HG03378 (cell line): ENCODE results near the gene MKRN2.

Experiments used
- ATAC-seq: cut with Tn5 transposase; IDR thresholded peaks from one replicate; pipeline ENCODE4 v1.9.1; 2021; ENCODE audit warnings: mild to moderate bottlenecking, moderate library complexity; ENCODE audit not compliant: unreplicated experiment

MKRN2 gene

DNA sequence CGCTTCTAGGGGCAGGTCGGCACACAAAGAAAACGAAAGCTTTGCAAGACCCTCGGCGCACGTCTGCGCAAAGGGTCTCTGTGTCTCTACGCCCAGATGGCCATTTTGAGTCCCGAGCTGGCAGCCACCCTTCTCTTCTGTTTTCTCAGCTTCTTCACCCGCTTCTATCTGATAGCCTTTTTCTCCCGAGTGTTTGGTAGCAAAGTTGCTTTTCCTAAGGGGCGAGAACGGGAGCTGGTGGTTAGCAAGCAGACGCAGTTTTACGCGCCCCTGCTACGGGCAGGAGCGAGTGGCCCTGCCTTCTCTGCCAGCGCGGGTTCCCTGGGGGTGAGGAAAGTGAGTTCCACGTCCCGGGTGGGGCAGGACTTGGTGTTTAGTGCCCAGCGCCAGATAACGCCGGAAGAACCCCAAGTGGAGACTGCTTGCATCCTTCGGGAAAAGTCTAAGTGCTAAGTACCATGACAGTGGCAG, 2.9 kb upstream of the MKRN2 start:
- no peak for ATAC-seq

DNA sequence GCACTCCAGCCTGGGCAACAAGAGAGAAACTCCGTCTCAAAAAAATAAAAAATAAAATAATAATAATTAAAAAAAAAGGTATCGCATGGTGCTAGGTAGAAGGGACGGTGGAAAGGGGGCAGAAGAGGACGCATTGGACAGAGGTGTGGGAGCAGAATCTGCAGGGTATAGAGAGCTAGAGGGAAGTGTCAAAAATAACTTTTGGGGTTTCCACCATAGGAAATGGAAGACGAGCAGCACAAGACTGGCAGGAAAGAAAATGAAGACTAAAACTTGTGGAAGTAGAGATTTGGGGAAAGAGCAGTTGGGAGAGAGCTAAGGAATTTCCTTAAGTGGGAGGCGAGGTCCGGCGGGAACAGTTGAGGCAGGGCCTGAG, 585 bp upstream of the MKRN2 start:
- ATAC-seq = no peak

DNA sequence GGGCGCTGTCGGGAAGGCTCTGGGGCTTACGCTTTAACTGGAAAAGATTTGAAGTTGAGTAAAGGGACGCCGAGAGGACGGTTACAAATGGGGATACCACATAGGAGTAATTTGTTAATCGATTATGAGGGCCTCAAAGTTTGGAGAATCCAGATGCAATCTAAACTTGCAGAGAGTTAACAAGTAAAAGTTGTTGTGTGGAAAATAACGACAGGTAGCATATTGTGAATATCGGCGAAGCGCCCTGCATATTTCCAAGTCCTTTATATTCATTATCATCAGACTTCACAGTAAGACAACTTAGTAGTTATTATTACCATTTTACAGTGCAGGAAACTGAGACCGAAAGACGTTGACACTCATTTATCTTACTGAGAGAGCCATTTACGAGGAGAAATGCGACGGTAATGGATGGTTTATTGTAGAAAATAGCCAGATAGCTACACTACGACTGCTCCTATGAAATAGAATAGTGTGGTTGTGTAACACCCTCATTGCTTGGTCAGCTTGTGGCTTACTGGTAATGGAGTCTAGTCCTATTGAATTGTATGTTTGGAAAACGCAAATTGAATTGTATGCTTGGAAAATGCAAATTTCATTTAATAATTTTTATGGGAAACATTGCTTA, 700 bp downstream of the MKRN2 start:
- ATAC-seq = no peak

DNA sequence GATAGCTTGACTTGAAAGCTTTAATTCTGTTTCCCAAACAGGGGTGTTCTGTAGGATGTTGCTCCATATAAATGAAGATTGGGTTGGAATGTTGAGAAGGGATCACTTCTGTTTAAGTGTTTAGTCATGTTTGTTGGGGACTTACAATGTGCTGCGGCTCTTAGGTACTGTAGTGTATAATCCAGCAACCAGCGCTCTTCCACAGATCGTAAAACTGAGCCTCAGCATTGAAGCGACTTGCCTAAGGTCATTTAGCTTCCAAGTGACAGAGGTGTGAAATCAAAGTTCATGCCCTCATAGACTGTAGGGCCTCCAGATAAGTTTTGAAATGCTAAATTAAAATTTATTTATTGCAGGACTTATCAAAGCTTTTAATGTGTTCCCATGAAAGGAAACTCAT, 1.8 kb downstream of the MKRN2 start:
- no peak for ATAC-seq

DNA sequence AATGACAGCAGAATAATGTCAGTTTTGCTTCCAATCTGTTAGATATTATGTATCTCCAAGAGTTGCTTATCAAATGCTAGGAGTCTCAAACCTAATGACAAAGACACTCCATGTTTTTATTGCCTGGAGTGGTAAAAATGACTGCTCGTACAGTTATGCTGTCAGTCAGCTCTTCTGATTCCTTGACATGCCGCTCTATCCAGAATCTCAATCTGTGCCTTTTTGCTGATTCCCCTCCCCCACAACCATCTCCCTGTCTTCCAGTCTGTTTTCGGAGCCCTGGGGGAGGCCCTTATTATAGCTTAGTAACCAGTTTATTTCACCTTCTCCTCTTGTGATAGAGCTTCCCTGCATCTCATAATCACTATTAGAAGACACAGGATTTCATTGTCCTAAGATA, 2.6 kb downstream of the MKRN2 start:
- no peak for ATAC-seq

DNA sequence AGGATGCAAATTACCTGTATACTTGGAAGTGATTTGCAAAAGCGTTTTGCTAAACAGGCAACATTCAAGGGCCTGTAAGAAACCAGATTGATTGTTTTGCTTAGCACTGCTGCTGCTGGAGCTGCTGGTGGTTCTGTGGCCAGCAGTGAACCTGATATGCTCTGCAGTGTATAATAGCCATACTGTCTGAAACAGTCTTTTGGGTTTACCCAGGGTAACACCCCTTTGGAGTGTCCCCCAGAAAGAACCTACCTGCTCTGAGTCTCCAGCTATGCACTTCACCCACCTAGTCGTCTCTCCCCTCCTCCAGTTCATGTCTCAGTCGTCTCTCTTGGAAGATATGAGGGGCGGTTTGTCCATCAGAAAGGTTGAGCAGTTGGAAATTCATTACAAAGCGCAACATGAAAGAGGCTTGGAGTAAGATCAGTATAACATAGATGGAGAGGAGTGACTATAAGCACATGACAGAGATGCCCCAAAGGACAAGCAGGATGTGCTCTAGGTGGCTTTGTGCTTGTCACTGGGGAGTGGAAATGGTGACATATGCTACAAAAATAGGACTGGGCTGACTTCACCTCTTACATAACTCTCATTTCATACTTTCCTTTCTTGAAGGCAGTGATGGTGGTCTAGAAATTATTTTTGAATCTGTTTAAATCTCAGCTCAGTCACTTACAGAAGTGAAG, 3.8 kb downstream of the MKRN2 start:
- ATAC-seq = peak; percentile 68

DNA sequence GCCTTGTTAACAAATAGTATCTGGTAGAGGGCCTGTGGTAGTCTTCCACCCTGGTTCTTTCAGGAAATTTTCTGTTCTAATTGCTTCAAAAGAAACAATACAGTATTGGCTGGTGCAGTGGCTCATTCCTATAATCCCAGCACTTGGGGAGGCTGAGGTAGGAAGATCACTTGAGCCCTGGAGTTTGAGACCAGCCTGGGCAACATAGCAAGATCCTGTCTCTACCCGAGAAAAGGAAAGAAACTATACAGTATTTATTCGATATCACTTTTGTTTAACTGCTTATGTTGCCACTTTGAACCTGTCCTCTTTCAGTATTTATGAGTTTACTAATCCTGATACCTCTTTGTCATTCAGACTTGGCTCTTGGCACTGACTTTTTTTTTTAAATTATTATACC, 4.5 kb downstream of the MKRN2 start:
- no peak for ATAC-seq

DNA sequence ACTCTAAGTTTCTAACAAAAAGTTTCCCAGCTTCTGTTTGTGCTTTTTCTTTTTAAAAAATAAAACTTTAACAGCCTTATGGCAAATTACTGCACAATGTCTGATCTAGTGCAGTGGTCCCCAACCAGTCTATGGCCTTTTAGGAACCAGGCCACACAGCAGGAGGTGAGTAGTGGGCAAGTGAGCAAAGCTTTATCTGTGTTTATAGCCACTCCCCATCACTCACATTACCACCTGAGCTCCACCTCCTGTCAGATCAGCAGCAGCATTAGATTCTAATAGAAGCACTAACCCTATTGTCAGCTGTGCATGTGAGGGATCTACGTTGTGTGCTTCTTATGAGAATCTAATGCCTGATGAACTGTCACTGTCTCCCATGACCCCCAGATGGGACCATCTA, 5.6 kb downstream of the MKRN2 start:
- no peak for ATAC-seq

DNA sequence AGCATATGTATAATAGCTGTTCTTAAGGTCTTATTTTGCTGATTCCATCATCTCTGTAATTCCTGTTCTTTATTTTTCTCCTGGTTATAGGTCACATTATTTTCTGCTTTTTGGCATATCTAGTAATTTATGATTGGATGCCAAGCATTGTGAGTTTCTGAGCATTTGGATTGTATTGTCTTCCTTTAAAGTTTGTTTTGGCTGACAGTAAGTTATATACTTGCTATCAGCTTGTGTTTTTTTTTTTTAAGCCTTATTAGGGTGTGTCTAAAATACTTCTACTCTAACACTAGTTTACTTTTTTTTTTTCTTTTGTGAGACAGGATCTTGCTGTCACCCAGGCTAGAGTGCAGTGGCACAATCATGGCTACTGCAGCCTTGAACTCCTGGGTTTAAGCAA, 10.1 kb downstream of the MKRN2 start:
- ATAC-seq = no peak

DNA sequence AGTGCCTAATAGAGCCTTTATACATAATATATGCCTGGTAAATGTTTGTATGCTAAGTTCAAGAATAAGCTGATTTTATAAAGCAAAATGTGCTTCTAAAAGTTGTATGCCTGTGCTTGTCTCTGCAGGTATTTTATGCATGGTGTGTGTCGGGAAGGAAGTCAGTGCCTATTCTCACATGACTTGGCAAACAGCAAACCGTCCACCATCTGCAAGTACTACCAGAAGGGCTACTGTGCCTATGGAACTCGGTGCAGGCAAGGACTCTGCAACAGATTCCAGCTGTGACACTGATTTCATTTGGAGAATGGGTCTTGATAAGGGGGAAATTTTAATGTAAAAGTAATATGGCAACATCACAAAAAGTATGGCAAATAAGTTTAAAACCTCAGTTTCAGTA, 11.9 kb downstream of the MKRN2 start:
- no peak for ATAC-seq

DNA sequence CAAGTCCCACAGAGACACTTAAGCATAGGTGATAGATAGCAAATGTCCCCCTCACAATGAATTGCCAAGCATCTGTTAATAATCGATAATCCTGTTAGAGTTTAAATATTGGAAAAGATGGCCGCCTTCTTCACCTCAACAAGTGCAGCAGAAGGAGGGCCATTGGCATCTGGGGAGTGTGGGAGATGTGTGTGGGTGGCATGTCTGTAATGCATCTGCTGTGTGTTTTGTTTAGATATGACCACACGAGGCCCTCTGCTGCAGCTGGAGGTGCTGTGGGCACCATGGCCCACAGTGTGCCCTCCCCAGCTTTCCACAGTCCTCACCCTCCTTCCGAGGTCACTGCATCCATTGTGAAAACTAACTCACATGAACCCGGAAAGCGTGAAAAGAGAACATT, 12.9 kb downstream of the MKRN2 start:
- no peak for ATAC-seq

DNA sequence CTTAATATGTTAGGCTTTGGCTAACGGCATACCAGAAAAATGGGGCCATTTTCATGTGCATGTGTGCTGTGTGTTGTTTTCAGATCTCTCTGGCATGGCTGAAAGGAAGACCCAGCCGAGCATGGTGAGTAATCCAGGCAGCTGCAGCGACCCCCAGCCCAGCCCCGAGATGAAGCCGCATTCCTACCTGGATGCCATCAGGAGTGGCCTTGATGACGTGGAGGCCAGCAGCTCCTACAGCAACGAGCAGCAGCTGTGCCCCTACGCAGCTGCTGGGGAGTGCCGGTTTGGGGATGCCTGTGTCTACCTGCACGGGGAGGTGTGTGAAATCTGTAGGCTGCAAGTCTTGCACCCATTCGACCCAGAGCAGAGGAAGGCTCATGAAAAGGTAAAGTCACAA, 15.1 kb downstream of the MKRN2 start:
- no peak for ATAC-seq

DNA sequence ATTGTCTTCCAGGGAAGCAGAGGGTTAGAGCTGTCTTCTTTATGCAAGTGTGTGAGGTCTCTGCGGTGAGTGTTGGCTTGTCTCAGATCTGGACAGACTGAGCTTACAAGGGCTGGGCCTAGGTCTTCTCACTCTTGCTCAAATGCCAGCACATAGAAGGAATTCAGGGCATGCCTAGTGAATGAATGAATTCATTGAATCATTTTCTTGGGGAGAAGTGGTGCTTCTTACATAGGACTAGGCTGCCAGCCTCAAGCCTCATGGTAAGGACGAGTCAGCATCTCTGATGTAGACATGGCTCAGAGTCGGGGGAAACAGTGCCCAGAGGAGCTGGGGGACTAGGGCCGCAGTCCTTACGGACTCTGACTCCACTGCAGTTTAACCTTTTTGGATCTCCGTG, 17.2 kb downstream of the MKRN2 start:
- no peak for ATAC-seq

DNA sequence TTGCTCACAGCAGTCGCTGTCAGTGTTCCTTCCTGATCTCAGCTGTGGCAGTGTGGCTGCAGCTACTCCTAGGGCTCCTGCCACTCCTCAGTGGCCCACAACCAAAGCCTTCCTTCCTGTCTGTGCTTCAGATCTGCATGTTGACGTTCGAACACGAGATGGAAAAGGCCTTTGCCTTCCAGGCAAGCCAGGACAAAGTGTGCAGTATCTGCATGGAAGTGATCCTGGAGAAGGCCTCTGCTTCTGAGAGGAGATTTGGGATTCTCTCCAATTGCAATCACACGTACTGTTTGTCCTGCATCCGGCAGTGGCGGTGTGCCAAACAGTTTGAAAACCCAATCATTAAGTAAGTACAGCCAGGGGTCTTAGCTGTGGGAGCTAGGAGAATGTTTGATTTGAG, 17.8 kb downstream of the MKRN2 start:
- ATAC-seq = no peak

DNA sequence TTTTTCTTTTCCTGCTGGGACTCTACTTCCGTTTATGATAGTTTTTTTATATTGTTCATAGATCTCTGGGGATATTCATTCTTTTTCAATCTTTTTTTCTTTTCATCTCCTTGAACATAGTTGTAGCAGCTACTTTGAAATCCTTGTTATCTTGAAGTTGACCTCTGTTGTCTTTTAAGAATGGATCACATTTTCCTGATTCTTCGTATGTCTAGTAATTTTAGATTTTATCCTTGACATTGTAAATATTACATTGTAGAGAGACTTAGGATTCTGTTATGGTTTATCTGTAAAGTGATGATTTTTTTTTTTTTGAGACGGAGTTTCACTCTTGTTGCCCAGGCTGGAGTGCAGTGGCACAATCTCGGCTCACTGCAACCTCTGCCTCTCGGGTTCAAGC, 20.5 kb downstream of the MKRN2 start:
- no peak for ATAC-seq

DNA sequence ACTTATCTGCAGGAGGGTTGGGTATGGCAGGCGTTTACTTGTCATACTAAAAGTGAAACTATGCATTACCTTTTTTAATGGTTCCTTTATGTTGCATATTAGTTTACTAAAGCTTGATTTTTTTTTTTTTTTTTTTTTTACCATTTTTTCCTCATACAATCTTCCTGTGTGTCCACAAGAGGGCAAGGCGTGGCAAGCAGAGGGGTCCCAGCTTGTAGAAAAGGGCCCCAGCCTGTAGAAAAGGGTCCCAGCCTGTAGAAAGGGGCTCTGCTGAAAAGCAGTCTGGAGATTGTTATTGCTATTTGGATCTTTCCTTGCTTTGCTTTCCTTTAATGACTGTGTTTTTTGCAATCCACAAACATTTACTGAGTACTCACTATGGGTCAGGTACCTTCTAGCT, 21.9 kb downstream of the MKRN2 start:
- no peak for ATAC-seq

DNA sequence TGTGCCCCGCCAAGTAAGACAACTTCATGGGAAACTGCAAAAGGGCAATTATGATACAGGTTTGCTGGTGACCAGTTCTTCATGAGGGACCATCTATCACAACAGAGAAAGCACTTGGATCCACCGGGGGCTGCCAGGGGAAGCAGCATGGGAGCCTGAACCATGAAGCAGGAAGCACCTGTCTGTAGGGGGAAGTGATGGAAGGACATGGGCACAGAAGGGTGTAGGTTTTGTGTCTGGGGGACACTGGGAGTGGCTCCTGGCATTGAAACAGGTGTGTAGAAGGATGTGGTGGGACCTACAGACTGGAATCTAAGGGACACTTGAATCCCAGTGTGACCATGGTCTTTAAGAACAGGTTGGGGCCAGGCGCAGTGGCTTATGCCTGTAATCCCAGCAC, 22.6 kb downstream of the MKRN2 start:
- no peak for ATAC-seq

DNA sequence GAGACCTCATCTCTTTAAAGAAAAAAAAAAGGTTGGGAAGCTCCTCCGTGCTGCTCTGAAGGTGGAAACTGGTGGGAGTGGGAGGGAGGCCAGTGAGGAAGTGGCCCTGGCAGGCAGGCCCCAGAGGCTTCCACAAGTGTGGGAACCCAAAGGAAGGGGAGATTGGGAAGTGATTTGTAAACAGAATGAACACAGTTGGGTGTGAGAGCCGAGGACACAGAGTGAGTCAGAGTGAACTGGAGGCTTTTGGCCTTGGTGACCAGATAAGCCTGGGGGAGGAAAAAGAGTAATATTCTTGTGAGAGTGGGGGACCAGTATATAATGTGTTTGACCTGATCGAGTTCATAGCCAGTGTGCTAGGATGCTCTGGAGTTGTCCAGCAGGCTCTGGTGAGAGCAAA, 23.0 kb downstream of the MKRN2 start:
- ATAC-seq = no peak

DNA sequence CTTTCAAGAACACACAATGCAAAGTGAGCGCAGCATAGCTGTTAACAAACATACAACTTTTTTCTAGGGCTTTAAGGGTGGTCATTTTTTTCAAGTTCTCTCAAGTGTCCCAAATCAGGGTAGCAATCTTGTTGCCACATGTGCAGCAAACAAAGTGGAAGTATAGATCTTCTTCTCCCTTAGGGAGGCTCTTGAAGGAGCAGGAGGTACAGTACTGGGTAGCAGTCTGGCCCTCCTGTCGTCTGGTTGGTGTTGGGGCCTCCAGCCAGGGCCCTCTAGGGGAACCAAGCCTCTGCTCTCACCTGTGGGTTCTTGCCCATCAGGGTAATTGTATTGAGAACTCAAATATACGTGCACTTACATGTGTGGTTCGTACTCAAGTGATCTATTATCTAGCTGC, 25.8 kb downstream of the MKRN2 start:
- no peak for ATAC-seq

DNA sequence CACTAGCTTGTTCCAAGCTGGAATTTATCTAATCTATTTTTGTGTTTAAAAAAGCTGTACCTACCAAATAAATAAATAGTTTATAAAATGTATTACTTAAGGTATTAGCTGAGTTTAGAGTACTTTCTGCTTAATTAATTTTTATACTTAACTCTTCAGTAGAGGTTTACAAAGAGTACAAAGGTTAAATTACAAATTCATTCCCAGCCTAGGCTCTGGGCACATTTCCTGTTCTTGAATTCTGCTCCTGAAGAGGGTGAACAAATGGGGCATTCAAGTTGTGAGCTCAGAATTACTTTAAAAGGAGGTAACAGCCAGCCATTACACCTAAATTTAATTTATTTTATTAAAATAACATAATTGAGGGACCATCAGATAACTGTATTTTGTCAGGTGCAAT, 26.4 kb downstream of the MKRN2 start:
- no peak for ATAC-seq

DNA sequence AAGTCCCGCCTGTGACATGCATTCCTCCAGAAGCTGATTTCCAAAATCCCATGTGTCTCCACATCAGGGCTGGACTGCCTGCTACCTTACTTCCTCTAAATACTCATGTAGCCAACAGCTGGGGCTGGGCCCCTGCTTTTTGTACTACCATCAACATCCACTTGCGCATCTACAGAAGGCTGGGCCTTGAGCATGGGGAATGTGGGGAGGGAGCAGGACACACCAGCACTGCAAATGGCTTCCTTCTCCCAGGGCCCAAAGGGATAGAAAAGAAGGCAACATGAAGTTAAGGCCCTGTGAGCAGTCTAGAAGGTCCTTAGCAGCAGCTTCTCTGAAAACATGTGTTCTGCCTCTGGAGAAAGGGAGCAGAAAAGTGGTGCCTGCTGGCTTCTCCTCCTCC, 27.2 kb downstream of the MKRN2 start:
- no peak for ATAC-seq

DNA sequence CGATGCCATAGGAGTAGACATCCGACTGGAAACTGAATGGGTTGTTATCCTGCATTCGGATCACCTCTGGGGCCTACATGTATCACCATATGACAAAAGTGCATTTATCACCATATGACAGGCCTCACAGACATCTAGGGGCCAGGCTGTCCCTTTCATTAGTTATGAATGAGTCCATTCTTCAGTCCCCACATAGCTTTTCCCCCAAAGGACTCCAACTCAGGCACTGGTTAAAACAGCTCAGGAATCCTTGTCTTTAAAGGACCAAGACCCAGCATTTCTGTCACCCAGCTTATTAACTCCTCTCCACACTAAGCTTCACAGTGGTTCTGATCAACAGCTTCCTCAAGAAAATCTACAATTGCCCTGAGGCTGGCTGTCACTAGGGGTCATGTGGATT, 28.3 kb downstream of the MKRN2 start:
- no peak for ATAC-seq

DNA sequence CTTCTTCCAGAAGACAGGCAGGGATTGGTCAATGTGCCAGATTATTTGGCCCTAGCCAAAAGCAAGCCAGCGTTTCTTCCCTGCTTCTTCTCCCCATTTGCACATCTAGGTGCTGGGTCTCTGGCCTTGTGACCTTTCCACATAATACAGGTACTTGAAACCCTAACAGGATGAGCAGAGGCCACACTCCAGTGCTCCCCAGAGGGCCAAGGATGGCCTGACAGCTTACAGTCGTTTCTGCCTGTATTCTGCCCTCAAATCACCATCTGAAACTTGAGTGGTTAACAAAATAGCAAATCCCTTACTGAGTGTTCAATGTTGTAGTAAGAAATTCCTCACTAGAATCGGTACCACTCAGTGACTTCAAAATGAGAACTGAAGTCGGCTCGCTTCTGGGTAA, 29.1 kb downstream of the MKRN2 start:
- peak; percentile 56 for ATAC-seq
